Activated CD4-positive, alpha-beta T cell treated with anti-CD3 and anti-CD28 coated beads, Interleukin-2, Interleukin-6, amounts not matched to agents 100 ng/mL and 50 ng/mL, durations not matched to agents 16 hours and 8 hours (primary cell): ENCODE results near the gene KBTBD3.
"Not testable (repeated sequence)": the region's sequence is repeated elsewhere in the genome, so short reads cannot be mapped to it uniquely, and the experiment has no call there.

ENCODE experiments used
- DNase-seq: peaks from one replicate; pipeline ENCODE4 v3.0.0-alpha.2; 2020

Gene KBTBD3

DNA sequence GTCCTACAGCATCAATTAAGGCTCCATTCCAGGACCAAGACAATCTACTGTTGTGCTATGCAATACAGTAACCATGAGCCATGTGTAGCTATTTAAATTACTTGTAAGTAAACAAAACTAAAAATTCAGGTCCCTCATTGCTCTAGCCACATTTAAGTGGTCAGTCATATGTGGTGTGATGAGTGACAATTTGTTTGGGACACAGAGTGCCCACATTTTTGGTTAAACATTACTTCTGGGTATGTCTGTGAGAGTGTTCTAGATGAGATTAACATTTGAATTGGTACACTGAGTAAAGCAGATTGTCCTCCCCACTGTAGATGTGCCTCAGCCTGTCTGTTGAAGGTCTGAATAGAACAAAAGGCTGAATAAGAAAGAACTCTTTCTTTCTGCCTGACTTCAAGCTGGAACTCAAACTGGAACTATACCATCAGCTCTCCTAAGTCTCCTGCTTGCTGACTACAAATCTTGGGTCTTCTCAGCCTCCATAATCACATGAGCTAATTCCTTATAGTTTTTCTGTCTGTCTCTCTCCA, 15.8 kb downstream of the KBTBD3 start:
- DNase-seq = no peak

DNA sequence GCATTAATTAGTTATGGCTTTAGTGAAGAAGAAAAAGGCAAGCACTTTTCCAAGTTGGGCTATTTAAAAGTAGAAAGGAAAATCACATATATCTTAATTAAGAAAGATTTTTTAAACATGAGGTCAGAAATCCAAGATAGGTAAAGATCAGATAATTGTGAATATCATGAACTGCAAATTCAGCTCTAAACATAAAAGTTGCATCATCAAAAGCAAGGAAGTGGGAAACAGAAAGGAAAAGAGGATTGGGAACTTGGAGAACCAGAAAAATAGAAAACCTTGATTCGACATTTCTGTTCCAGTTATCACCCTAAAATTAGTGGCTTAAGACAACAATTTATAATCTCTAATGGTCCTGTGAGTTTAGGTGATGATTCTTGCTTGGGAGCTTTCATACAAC, 17.5 kb downstream of the KBTBD3 start:
- DNase-seq = no peak

DNA sequence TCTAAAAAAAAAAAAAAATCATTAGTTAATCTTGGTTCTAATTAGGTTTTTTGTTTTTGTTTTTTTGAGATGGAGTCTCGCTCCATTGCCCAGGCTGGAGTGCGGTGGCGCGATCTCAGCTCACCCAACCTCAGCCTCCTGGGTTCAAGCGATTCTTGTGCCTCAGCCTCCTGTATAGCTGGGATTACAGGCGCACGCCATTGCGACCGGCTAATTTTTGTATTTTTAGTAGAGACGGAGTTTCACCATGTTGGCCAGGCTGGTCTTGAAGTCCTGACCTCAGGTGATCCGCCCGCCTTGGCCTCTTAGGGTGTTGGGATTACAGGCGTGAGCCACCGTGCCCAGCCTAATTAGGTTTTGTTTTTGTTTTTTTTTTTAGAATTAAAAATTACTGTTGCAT, 18.8 kb downstream of the KBTBD3 start:
- not testable (repeated sequence) for DNase-seq

DNA sequence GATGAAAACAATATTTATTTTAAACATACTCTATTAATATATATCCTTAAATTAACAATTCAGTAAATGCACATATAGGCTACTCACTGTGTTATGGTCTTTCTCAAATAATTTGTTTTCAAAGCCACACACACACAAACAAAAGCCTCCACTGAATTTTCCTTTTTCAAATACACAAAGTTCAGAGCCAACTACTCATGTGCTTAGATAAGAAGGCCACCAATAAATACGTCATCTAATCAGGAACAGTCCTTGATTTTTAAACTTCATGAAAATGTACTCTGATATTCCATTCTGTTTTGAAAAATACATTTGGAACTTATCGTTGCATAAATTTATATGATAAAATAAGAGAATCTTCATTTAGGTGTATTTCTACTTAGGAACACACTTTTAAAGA, 26.0 kb downstream of the KBTBD3 start:
- no peak for DNase-seq

DNA sequence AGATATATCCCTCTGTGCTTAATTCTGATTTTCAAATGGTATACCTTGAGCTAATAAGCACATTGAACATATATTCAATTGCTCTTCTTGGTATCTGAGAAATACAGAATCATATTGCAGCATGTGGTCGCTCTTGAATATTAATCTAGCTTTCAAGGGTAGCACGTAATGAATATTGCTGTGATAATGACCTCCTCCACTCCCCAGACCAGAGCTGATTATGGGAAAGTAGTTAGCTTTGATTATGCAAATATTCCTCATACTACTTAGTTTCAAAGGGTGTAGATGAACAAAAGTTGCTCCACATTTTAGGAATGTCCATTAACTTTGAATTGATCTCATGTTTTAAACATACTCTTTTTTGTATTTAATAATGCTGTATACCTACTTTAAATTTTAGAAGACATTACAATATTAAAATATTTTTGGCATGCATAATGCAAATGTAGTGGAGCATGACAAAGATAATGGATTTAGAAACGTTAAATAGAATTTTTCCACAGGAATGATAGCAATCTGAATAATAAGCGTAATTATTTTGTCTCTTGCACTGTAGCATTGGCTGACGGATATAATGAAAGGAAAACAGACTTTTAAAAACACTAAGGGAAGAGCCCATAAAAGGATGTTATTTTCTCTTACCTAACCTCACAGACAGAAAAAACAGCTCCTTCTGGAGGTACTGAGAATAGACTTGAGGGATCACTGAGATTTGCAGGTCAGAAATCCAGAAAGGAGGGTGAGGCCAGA, 27.2 kb downstream of the KBTBD3 start:
- DNase-seq = no peak

DNA sequence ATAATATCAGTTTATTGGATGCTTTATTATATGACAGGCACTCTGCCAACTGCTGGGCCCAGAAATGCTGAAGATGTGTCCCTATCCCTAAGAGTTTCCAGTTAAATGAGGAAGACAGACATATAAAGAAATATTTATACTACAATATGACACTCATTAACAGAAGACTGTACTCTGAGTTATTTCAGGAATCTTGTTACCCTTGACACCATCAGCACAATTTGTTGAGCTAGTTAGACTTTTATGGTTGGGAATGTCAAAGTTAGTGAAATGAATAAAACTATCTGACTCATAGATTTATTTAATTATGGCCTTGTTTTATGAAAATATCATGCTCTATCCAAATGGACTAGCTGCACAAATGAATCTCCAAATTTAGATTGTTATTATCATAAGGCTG, 29.5 kb downstream of the KBTBD3 start:
- DNase-seq = no peak

DNA sequence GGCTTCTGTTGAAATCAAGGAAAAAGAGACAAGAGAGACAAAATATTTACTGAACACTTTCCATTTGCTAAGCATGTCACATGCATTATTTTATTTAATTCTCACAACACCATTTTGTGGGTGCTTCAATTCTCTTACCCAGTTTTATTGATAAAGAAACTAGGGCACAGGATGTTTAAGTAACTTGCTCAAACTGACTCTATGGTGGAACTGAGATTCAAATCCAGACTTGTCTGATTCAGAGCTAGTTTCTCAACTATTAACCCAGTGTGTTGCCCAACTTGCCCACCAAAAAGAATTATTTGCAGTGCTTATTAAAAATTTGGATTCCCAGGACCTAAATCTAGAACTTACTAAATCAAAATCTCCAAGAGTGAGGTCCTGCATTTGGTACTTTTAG, 33.6 kb downstream of the KBTBD3 start:
- peak; percentile 54 for DNase-seq

DNA sequence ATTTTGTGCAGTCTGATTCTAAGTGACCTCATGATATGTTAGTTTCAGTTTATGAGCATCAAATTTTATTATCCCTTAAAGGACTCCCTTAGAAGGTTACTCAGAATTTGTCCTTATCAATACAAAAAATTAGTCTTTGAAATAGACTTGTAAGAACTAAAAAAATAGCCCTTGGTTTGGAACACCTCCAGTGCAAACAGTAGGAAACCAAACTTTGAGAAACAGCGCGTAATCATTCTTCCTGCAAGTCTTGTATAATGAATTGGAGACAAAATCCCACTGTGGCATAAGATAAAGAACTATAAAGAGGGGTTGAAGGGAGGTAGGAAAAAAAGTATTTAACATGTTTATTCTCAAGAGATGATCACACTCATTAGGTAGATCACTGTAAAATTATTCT, 44.3 kb downstream of the KBTBD3 start:
- DNase-seq = no peak

DNA sequence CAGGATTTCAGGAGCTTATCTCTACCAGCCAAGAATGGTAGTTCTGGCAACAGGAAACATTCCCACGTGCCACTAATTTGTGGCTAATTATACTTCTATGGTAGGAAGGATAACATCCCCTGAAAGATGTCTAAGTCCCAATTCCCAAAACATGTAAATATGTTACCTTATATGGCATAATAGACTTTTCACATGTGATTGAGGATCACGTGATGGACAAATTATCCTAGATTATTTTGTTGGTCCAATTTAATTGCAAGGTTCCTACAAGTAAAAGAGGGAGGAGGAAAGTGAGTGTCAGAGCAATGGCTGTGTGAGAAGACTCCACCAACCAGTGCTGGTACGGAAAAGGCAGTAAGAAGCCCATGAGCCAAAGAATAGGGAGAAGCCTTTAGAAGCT, 45.2 kb downstream of the KBTBD3 start:
- no peak for DNase-seq

DNA sequence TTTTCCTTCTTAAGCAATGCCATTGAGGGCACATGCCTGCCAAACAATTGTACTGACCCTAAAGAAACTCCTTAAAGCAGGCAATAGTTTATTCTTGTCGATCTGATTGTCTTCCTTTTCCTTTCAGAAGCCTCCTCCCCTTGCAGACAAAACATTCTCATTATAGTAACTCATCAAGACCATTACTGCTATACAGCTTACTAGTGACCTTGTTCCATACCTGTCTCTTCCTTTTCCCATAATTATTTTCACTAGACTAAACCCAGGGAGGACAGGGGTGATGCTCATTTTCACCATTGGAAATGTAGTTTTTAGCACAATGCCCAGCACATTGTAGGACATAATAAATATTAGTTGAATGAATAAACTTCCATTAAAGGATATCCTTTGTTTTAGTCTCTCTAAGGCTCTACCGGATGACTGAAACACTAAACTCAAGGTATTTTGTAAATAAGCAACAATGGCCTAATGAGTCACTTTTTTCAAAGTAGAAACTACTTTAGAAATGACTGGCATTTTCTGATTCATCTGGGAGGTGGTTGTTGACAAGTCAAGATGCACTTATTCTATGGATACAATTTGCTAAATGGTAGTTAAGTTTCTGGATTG, 45.8 kb downstream of the KBTBD3 start:
- peak; percentile 67 for DNase-seq

DNA sequence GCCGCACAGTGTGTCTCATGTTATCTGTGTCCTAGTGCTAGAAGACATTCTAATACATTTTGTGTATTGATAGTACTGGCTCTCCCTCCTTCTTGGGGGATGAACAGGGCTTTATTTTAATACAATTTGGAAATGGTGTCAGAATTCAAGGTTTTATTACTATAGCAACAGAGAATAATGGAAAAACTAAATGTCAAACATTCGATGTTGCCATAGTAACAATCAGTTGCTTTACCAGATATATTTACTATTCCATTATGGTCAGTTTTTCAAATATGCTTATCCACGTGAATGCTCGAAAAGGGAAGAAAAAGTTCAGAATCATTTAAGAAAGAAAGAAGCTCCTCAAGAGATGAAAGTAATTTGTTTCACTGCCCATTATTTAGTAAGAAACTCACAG, 46.5 kb downstream of the KBTBD3 start:
- no peak for DNase-seq

DNA sequence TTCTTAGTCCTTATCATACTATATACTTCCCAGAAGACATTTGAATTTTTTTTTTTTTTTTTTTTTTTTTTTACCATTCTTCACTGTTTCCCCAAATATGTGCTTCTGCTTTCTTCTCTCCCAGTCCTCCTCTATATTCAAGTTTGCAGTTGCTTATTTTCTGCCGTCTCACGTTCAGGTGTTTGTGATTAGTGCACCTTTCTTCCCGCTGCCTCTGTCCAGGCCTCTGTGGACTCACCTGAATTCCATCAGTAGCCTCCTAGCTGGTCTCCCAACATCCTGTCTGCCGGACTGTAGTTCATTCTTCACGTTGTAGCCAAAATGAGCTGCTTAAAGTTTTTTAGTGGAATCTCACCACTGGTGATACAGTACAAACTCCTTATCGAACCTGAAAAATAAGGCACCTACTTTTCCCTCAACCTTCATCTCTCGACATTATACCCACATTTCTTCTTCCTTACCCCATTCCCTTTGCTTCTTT, 54.3 kb downstream of the KBTBD3 start:
- no peak for DNase-seq

DNA sequence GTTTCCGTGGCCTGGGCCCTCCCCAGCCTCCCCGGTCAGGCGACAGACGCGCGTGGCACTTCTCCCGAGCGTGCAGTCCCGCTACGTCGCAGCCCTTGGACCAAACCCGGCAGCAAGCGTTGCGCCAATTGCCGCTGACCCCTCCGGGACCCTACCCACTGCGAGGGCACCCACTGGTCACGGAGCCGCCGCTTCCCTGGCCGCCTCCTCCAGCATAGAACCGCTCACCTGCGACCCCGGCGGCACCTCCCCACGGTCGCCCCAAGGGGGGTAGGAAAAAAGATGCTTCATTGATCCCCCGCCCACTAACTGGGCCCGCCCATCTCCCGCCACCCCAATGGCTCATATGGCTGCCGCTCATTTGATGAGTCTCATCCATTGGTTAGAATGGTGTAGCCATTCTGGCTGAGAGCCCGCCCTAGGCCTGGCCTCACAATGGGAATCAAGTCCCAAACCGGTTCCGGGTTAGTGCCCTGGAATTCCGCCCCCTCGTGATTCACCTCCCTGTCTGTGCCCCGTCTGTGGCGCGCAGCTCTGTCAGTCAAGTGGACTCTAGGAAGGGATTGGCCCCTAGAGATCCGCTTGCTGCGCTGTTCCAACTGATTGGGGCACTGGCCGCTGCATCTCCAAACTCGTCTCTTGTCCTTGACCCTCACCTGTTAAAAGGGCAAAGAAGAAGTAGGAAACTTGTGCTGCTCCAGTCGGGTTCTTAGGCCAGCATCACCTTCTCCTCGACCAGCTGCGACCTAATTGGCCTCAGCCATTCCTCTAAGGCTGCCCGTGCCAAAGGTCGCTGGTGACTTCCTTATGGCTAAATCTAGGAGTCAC, 55.0 kb downstream of the KBTBD3 start, which contains the start of gene MSANTD4:
TSS of gene MSANTD4 (minus strand) at position 274 of the 828 bp plus-strand sequence. CDS start 11,323 bp downstream, outside the sequence.
- peak; percentile 99 for DNase-seq

DNA sequence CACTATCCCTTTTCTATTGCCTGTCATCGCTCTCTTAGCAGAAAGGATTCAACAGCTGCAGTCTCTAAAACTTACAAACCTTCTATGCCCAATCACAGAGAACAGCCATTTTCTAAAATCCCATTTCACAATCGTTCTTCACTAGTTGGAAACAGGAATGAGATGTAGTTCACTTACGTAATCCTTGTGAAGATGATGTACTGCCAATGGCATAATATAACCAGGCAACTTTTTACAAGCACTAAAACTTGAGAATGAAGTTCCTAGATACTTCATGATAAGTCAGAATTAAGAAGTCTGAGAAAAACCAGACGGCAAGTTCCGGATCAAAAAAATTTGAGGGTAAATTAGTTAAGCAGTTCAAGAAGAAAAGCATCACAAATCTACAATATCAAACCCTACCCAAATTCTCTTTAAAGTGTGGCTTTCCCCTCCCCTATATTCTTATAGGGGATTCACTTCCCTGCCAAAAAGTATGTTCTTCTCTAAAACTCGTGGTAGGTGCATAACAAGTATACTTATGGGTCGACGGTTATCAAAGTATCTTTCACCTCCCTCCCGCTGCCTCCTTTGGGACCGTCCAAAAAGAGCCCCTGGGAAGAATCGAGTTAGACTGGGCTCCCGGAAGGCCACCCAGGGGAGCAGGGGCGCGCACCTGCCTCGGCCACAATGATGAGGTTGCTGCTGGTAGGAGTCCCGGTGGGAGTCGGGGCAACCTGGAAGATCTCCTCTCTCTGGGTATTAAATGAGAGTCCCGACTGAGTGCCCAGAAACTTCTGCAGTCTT, 55.8 kb downstream of the KBTBD3 start:
- DNase-seq = no peak

DNA sequence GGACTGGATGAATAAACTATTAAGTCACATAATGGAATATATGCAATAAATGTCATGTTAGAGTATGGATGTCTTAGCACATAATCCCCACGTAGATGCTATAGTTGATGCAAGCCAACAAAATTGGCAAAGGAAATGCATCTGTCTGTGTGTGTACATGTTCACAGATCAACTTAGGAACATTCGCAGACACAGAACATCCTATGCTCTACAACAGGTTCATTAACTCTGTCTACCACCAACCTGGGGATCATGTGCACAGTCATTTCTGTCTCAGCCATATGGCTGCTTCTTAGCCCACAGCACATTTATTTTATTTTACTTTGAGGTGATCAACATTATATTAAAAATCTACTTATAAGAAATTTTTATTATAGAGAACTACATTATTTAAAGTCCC, 60.1 kb downstream of the KBTBD3 start:
- no peak for DNase-seq

DNA sequence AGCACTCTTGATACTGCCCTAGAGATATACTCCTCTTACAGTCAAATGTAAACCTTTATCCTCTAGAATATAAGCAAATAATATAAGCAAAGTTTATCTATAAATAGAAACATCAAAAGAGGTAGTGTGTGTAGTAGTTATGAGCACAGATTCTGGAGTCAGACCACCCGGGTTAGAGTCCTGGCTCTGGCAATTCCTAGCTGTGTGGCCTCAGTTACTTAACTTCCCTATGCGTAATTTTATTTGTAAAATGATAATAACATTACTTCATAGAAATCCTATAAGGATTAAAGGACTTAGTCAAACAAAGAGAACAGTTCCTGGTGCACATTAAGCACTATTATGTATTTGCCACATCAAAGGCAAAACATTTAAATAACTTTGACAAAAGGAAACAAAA, 62.1 kb downstream of the KBTBD3 start:
- no peak for DNase-seq

DNA sequence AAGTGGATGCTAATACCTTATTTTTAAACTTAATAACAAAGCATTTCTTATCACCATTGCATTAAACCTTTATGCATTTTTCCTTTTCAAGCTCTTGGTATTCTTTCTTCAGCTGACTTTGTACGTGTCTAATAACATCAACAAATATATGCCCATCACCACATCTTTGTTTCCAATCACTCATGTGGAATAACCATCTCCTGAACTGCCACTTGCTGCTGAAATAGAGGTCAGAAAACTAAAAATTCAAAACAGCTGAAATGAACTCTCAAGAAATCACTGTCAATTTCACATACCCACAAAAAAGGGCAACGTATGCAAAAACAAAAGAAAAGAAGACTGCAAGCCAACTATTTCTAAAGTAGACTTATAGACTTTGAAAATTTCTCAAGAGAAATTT, 62.5 kb downstream of the KBTBD3 start:
- DNase-seq = no peak

DNA sequence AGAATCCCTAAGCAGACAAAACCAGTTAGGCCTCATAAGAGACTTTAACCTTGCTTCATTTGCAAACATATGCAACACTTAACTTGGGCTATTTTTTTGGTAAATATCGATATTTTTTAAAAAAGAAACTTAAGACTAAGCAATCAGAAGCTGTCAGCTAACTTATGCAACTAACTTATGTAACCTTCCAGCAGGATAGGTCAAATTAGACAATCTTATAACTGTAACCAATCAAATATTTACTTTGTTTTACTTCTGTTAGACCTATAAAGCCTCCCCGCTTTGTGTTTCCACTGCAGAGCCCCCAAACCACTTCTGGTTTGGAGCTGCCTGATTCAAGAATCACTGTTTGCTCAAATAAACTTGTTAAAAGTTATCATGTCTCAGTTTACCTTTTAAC, 63.1 kb downstream of the KBTBD3 start:
- no peak for DNase-seq

DNA sequence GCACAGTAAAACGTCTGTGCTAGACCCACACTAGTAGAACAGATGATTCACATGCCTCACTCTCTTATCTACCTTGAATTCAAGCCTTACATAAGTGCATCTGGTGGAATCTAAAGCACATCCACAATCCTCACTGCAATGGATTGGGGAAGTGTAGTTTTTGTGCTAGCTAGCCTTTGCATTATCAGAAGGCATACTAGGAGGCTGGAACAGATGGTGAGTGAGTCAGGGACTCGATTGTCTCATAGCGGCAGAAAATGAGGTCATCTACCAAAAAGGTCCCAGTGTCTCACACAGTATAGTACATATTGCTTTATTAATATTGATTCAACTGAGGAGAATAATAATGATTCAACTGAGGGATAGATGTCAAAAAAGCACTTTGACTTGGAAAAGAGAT, 64.4 kb downstream of the KBTBD3 start:
- DNase-seq = no peak

DNA sequence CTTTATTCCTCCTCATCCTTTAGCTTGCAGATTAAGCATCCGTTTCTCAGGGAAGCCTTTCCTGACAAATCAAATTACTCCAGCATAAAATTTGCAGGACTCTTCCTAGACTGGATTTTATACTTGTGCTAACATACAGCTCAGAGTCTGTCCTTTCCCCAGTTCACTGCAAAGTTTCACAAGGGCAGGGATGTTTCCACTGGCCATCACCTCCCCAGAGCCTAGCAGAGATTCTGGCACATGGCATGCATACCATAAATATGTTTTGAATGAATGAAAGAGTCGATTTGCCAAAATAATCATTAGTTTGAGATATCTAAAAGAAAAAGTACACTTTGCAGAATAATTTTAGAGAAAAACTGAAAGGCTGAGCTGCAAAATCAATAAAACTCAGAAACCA, 65.7 kb downstream of the KBTBD3 start:
- DNase-seq = no peak

DNA sequence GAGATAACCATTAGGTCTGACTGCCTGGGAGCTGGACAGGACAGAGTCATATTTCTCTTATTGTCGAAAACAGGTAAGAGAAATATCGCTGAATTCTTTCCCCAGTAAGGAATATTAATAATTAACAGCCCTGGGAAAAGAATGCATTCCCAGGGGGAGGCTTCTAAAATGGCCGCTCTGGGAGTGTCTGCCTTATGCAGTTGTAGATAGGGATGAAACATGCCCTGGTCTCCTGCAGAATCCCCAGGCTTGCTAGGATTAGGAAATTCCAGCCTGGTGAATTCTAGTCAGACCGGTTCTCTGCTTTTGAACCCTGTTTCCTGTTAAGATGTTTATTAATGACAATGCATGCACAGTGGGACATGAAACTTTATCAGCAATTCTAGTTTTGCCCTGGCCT, 74.1 kb downstream of the KBTBD3 start:
- DNase-seq = not testable (repeated sequence)

DNA sequence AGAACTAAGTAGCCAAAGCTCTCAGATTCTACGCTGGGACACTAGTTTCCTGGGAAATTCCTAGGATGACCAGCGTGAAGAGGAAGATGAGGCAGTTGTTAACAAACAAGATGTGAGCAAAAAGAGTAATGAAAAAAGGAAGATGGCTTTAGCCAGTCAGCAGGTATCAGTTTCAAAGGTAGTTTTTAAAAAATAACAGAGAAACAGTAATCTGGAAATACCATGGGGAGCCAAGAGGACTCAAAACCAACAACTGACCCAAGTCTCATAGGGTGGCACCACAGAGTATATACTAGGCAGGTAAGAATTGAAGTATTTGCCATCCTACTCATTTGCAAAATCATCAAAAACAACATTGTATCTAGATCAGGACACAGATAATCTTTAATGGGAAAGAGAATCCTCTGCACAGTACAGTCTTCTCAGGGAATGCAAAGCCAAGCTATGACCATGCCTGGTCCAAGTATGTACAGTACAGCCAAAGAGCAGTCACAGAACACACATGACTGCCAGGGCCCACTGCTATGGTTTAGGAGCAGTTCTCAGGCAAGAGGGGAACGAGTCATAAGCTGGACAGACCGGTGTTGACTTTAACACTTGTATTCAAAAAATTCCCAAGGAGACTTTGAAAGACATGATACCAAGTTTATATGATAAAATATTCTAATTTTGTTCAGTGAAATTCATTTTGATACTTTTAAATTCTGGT, 75.7 kb downstream of the KBTBD3 start:
- no peak for DNase-seq
